H9 (cell line): ENCODE results near the gene MILR1. TPM values are rescaled to one million over a fixed set of nuclear protein-coding genes. Genes with fewer than 3 reads are reported as not detected.

ENCODE experiments used
- DNase-seq: peaks from one replicate; pipeline ENCODE4 v3.0.0-alpha.2; 2017
- H2AFZ ChIP-seq: one replicate; pipeline ENCODE4 v1.6.1; 2013; ENCODE audit warnings: mild to moderate bottlenecking, low read length, control low read depth, moderate library complexity
- H2AK5ac ChIP-seq: 2 replicates; pipeline ENCODE4 v1.6.1; 2013; ENCODE audit warnings: low read length, control low read depth, mixed read lengths; ENCODE audit not compliant: insufficient read length
- H2BK120ac ChIP-seq: one replicate; pipeline ENCODE4 v1.6.1; 2013; ENCODE audit warnings: low read depth, mild to moderate bottlenecking, low read length, control low read depth, inconsistent platforms; ENCODE audit not compliant: poor library complexity, severe bottlenecking
- H2BK12ac ChIP-seq: 2 replicates; pipeline ENCODE4 v1.6.1; 2013; ENCODE audit warnings: low read length, control low read depth, mixed read lengths, low read depth; ENCODE audit not compliant: insufficient read length
- H2BK15ac ChIP-seq: 2 replicates; pipeline ENCODE4 v1.6.1; 2013; ENCODE audit warnings: low read depth, low read length, control low read depth
- H2BK20ac ChIP-seq: one replicate; pipeline ENCODE4 v1.6.1; 2013; ENCODE audit warnings: low read depth, mild to moderate bottlenecking, low read length, control low read depth, inconsistent platforms; ENCODE audit not compliant: poor library complexity, severe bottlenecking
- H2BK5ac ChIP-seq: 2 replicates; pipeline ENCODE4 v1.6.1; 2013; ENCODE audit warnings: low read length, control low read depth, mixed read lengths; ENCODE audit not compliant: insufficient read length
- H3K14ac ChIP-seq: 2 replicates; pipeline ENCODE4 v1.6.1; 2013; ENCODE audit warnings: low read length, control low read depth; ENCODE audit not compliant: insufficient read depth
- H3K18ac ChIP-seq: 2 replicates; pipeline ENCODE4 v1.6.1; 2013; ENCODE audit warnings: low read depth, mild to moderate bottlenecking, mixed read lengths, low read length, control low read depth; ENCODE audit not compliant: insufficient read length
- H3K23ac ChIP-seq: 2 replicates; pipeline ENCODE4 v1.6.1; 2013; ENCODE audit warnings: low read length, control low read depth, mixed read lengths, low read depth; ENCODE audit not compliant: insufficient read length
- H3K23me2 ChIP-seq: 2 replicates; pipeline ENCODE4 v1.6.1; 2013; ENCODE audit warnings: low read depth, mild to moderate bottlenecking, mixed read lengths, low read length, control low read depth; ENCODE audit not compliant: insufficient read length, poor library complexity, severe bottlenecking
- H3K27ac ChIP-seq: 2 replicates; pipeline ENCODE4 v1.5.1; 2013; ENCODE audit warnings: low read length, control low read depth, mixed read lengths, low read depth; ENCODE audit not compliant: insufficient read length
- H3K27me3 ChIP-seq: 2 replicates; pipeline ENCODE4 v1.6.1; 2013; ENCODE audit warnings: low read length, control low read depth, inconsistent platforms; ENCODE audit not compliant: insufficient read depth
- H3K4ac ChIP-seq: 2 replicates; pipeline ENCODE4 v1.6.1; 2013; ENCODE audit warnings: low read depth, mild to moderate bottlenecking, control low read depth, inconsistent platforms, low read length, moderate library complexity
- H3K4me1 ChIP-seq: 2 replicates; pipeline ENCODE4 v1.6.1; 2013; ENCODE audit warnings: low read length, control low read depth, inconsistent platforms; ENCODE audit not compliant: insufficient read depth
- H3K4me2 ChIP-seq: 2 replicates; pipeline ENCODE4 v1.6.1; 2013; ENCODE audit warnings: low read length, control low read depth, mixed read lengths; ENCODE audit not compliant: insufficient read length, insufficient read depth
- H3K56ac ChIP-seq: 2 replicates; pipeline ENCODE4 v1.6.1; 2013; ENCODE audit warnings: low read depth, mild to moderate bottlenecking, mixed read lengths, low read length, control low read depth; ENCODE audit not compliant: insufficient read length
- H3K79me1 ChIP-seq: 2 replicates; pipeline ENCODE4 v1.6.1; 2013; ENCODE audit warnings: low read depth, mild to moderate bottlenecking, moderate library complexity, low read length, control low read depth, inconsistent platforms; ENCODE audit not compliant: insufficient read depth, poor library complexity, severe bottlenecking
- H3K79me2 ChIP-seq: 2 replicates; pipeline ENCODE4 v1.6.1; 2013; ENCODE audit warnings: low read length, control low read depth, inconsistent platforms; ENCODE audit not compliant: insufficient read depth
- H3K9ac ChIP-seq: 2 replicates; pipeline ENCODE4 v1.6.1; 2013; ENCODE audit warnings: low read length, control low read depth, mixed read lengths; ENCODE audit not compliant: insufficient read length; ENCODE audit errors: extremely low read depth
- H3K9me3 ChIP-seq: one replicate; pipeline ENCODE4 v1.6.1; 2013; ENCODE audit warnings: low read depth, low read length, inconsistent platforms; ENCODE audit not compliant: control insufficient read depth
- H3T11ph ChIP-seq: one replicate; pipeline ENCODE4 v1.6.1; 2013; ENCODE audit warnings: mild to moderate bottlenecking, low read length, control low read depth, inconsistent platforms
- H4K20me1 ChIP-seq: one replicate; pipeline ENCODE4 v1.6.1; 2013; ENCODE audit not compliant: control insufficient read depth, insufficient read length, insufficient read depth
- H4K5ac ChIP-seq: 2 replicates; pipeline ENCODE4 v1.6.1; 2013; ENCODE audit warnings: low read depth, mild to moderate bottlenecking, mixed read lengths, low read length, control low read depth; ENCODE audit not compliant: insufficient read length
- H4K8ac ChIP-seq: replicated peaks from 2 replicates; pipeline ENCODE4 v1.6.1; 2013; ENCODE audit warnings: low read length, control low read depth, mixed read lengths, low read depth; ENCODE audit not compliant: insufficient read length
- H4K91ac ChIP-seq: 2 replicates; pipeline ENCODE4 v1.6.1; 2013; ENCODE audit warnings: low read depth, mild to moderate bottlenecking, moderate library complexity, mixed read lengths, low read length, control low read depth; ENCODE audit not compliant: insufficient read length
- H3K27ac Mint-ChIP-seq, 3 experiments: 2 replicates in 2 of 3; 3 replicates in 1 of 3; pipeline ENCODE4 v1.8.0; 2020 to 2021; ENCODE audit warnings: mixed read lengths in 3 of 3, mild to moderate bottlenecking in 1 of 3, moderate library complexity in 1 of 3
- H3K27me3 Mint-ChIP-seq: 2 replicates; pipeline ENCODE4 v1.8.0; 2021; ENCODE audit warnings: low read depth, mild to moderate bottlenecking, moderate library complexity, mixed read lengths
- H3K36me3 Mint-ChIP-seq, 3 experiments: 2 replicates in 2 of 3; 3 replicates in 1 of 3; pipeline ENCODE4 v1.8.0; 2020 to 2021; ENCODE audit warnings: low read depth in 3 of 3, mixed read lengths in 3 of 3; ENCODE audit not compliant: insufficient read depth in 1 of 3
- H3K4me1 Mint-ChIP-seq, 2 experiments: 2 replicates each; pipeline ENCODE4 v1.8.0; 2020; ENCODE audit warnings: mixed read lengths in 2 of 2
- H3K4me3 Mint-ChIP-seq, 2 experiments: 2 replicates in 1 of 2; 3 replicates in 1 of 2; pipeline ENCODE4 v1.8.0; 2020 to 2021; ENCODE audit warnings: mild to moderate bottlenecking in 2 of 2, mixed read lengths in 2 of 2, moderate library complexity in 1 of 2
- H3K9me3 Mint-ChIP-seq, 2 experiments: 2 replicates in 1 of 2; 3 replicates in 1 of 2; pipeline ENCODE4 v1.8.0; 2020; ENCODE audit warnings: mild to moderate bottlenecking in 2 of 2, mixed read lengths in 2 of 2, moderate library complexity in 1 of 2
- WGBS: extraction: QIAGEN DNeasy Blood & Tissue Kit; methylation state at CpG from one replicate; pipeline ENCODE4 v1.1.7; 2013; ENCODE audit warnings: missing lambda C conversion rate, low lambda C conversion rate, mixed read lengths; ENCODE audit not compliant: insufficient read length; ENCODE audit errors: extremely low coverage; 5-methylcytosine and 5-hydroxymethylcytosine counted together
- total RNA-seq: library from RNA; stranded (reverse); gene quantifications from 2 replicates; pipeline ENCODE4 v1.2.1, GENCODE V29; 2021
- TF ChIP-seq, protein P1 (sequence below): fragments of 200-600 bp; sonication (generic); conservative IDR thresholded peaks from 3 replicates; pipeline ENCODE4 v1.8.0; 2021; ENCODE audit warnings: antibody characterized with exemption, mild to moderate bottlenecking

Gene MILR1
- total RNA-seq, 1 experiment from 2014 or later = not detected

DNA sequence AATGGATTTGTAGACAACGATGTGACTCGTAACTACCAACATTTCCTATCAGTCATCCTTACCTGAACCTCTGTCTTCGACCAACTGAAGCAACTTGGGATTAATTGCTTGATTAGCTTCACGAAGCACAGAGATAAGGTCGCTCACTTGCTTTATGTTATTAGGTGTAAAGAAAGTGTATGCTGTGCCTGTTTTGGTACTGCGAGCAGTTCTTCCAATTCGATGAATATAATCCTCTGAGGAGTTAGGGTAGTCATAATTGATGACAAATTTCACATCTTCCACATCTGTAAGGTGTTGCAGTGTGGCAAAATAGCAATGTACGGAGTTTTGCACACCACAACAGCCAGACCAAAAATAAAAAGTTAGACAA, 51.6 kb downstream of the MILR1 start:
- Histone ChIP-seq H2AFZ (no peak overlapping the region), H3K14ac (no peak overlapping the region), H3K9me3 (no peaks in the 10 kb centered on the region), H3K4ac (no peak overlapping the region), H4K20me1 (no peaks in the 10 kb centered on the region), H3K4me2 (no peak overlapping the region), H4K91ac (no peak overlapping the region), H3K56ac (no peak overlapping the region), H2AK5ac (no peak overlapping the region), H3K4me1 (no peaks in the 10 kb centered on the region; the same call in 1 of the 2 replicates), H3K79me2 (peaks cover 18% of the 10 kb centered on the region), H4K8ac (no peak overlapping the region), H3K23ac (no peak overlapping the region), H3K79me1 (peaks cover 6% of the 10 kb centered on the region), H2BK5ac (no peak overlapping the region), H3K9ac (no peak overlapping the region), H3K27me3 (no peaks in the 10 kb centered on the region), H2BK20ac (no peak overlapping the region), H3T11ph (no peak overlapping the region), H2BK12ac (no peak overlapping the region), H3K27ac (no peak overlapping the region), H4K5ac (no peak overlapping the region), H3K23me2 (peaks cover 20% of the 10 kb centered on the region), H3K18ac (no peak overlapping the region), H2BK15ac (no peak overlapping the region), H2BK120ac (no peak overlapping the region)
- peaks cover 6% of the 10 kb centered on the region for H3K27me3 Mint-ChIP-seq
- no CpG with 5 or more reads among the region's 8 CpGs for WGBS
- TF ChIP-seq, protein P1, sequence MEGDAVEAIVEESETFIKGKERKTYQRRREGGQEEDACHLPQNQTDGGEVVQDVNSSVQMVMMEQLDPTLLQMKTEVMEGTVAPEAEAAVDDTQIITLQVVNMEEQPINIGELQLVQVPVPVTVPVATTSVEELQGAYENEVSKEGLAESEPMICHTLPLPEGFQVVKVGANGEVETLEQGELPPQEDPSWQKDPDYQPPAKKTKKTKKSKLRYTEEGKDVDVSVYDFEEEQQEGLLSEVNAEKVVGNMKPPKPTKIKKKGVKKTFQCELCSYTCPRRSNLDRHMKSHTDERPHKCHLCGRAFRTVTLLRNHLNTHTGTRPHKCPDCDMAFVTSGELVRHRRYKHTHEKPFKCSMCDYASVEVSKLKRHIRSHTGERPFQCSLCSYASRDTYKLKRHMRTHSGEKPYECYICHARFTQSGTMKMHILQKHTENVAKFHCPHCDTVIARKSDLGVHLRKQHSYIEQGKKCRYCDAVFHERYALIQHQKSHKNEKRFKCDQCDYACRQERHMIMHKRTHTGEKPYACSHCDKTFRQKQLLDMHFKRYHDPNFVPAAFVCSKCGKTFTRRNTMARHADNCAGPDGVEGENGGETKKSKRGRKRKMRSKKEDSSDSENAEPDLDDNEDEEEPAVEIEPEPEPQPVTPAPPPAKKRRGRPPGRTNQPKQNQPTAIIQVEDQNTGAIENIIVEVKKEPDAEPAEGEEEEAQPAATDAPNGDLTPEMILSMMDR = no peak
- peaks cover 53 to 68% of the 10 kb centered on the region in 2 experiments for H3K4me1 Mint-ChIP-seq
- peaks cover 0 to under 1% of the 10 kb centered on the region in 2 experiments; a peak in 2 of 5 replicates for H3K9me3 Mint-ChIP-seq
- peak overlapping the region in 1 of 2 experiments; percentile 49; a peak in 3 of 5 replicates for H3K4me3 Mint-ChIP-seq
- DNase-seq = no peak
- H3K27ac Mint-ChIP-seq = peak overlapping the region in 1 of 3 experiments; percentile 84; a peak in 3 of 7 replicates
- H3K36me3 Mint-ChIP-seq = peaks cover 59 to 78% (median 70%) of the 10 kb centered on the region in 3 experiments
